ENCODE data around the gene HOXC4. TPM values are rescaled to one million over a fixed set of nuclear protein-coding genes. Genes with fewer than 3 reads are reported as not detected.

HOXC4 gene
- total RNA-seq, 1 donor from 2014 or later, result 1.3 TPM

GRCh38 chr12:54051874-54052437 is 1.7 kb upstream of the HOXC4 start:
- no peaks in the 10 kb centered on the region for H3K36me3 ChIP-seq (ENCODE audit: control insufficient read depth, insufficient read depth, low read length)
- no peak overlapping the region for H3K4me3 ChIP-seq (ENCODE audit: low read depth, low read length)
- DNase-seq (ENCODE audit: low read depth), result no peak
- peaks cover 22% of the 10 kb centered on the region for H3K27me3 ChIP-seq (ENCODE audit: control insufficient read depth, insufficient read depth, low read length)
- no peak for TF ChIP-seq CTCF (IDR thresholded peaks at IDR 0.05; ENCODE audit: insufficient read depth, low read length, poor library complexity, severe bottlenecking)

- DNase-seq (ENCODE audit: low read depth), result no peak
- H3K27me3 ChIP-seq (ENCODE audit: control insufficient read depth, insufficient read depth, low read length), result peaks cover 17% of the 10 kb centered on the region
- H3K36me3 ChIP-seq (ENCODE audit: control insufficient read depth, insufficient read depth, low read length), result no peaks in the 10 kb centered on the region
- no peak for TF ChIP-seq CTCF (IDR thresholded peaks at IDR 0.05; ENCODE audit: insufficient read depth, low read length, poor library complexity, severe bottlenecking)
- no peak overlapping the region for H3K4me3 ChIP-seq (ENCODE audit: low read depth, low read length)
These were observed 1.1 kb upstream of the HOXC4 start for GRCh38 chr12:54052438-54053002.

GRCh38 chr12:54053003-54053750 is 458 bp upstream of the HOXC4 start:
- DNase-seq (ENCODE audit: low read depth), result no peak
- Histone ChIP-seq H3K36me3 (ENCODE audit: control insufficient read depth, insufficient read depth, low read length) (no peaks in the 10 kb centered on the region), H3K4me3 (ENCODE audit: low read depth, low read length) (peak overlapping the region; percentile 37), H3K27me3 (ENCODE audit: control insufficient read depth, insufficient read depth, low read length) (peaks cover 13% of the 10 kb centered on the region)
- no peak for TF ChIP-seq CTCF (IDR thresholded peaks at IDR 0.05; ENCODE audit: insufficient read depth, low read length, poor library complexity, severe bottlenecking)

- no peaks in the 10 kb centered on the region for H3K36me3 ChIP-seq (ENCODE audit: control insufficient read depth, insufficient read depth, low read length)
- H3K4me3 ChIP-seq (ENCODE audit: low read depth, low read length), result peak overlapping the region; percentile 37
- DNase-seq (ENCODE audit: low read depth), result no peak
- no peak for TF ChIP-seq CTCF (IDR thresholded peaks at IDR 0.05; ENCODE audit: insufficient read depth, low read length, poor library complexity, severe bottlenecking)
- H3K27me3 ChIP-seq (ENCODE audit: control insufficient read depth, insufficient read depth, low read length), result peaks cover 13% of the 10 kb centered on the region
These were observed 1.1 kb downstream of the HOXC4 start for GRCh38 chr12:54054742-54055194.

GRCh38 chr12:54055552-54055951 is 1.9 kb downstream of the HOXC4 start:
- peaks cover 13% of the 10 kb centered on the region for H3K27me3 ChIP-seq (ENCODE audit: control insufficient read depth, insufficient read depth, low read length)
- TF ChIP-seq CTCF (IDR thresholded peaks at IDR 0.05; ENCODE audit: insufficient read depth, low read length, poor library complexity, severe bottlenecking), result no peak
- no peak overlapping the region for H3K4me3 ChIP-seq (ENCODE audit: low read depth, low read length)

More at GRCh38 chr12:54055552-54055951, 1.9 kb downstream of the HOXC4 start:
- no peak for DNase-seq (ENCODE audit: low read depth)
- no peaks in the 10 kb centered on the region for H3K36me3 ChIP-seq (ENCODE audit: control insufficient read depth, insufficient read depth, low read length)
